MM.1S (cell line): Measurements from ENCODE around the gene CALCOCO2.

Source experiments
- CTCF ChIP-seq: fragments of 300-600 bp; sonication (generic); IDR thresholded peaks from 2 replicates; pipeline ENCODE4 v1.5.1; 2016; ENCODE audit warnings: antibody characterized with exemption, low read length, mixed read lengths
- EZH2phosphoT487 ChIP-seq: fragments of 300-600 bp; sonication (generic); IDR thresholded peaks from 2 replicates; pipeline ENCODE4 v1.6.1; 2018; ENCODE audit warnings: antibody characterized with exemption, low read length

DNA sequence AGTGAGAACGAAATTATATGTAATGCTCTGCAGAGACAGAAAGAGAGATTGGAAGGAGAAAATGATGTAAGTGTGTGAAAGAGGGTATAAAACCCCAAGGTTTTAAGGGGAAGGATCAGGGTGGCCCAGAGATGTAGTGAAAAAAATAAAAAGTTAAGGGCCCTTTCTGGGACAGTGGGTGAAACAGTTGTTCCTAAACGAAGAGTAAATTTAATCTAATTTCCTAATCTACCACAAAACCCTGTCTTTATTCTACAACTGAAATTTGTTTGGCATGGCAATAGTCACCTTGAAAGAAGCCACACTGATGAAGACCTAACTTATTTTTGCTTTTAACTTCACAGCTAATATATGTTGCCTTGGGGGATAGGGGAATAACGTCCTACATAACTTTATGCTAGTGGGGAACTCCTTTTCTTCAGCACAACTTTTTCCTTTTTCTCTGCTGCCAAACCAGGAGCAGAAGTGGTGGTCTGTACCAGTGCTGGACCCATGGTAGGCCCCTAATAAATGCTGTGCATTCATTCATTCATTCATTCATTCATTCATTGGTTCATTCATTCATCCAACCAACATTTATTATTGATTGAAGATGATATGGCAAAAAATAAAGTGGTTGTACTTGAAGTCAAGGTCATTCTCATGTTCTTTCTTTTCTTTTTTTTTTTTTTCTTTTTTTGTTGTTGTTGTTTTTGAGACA, 25.4 kb downstream of the CALCOCO2 start:
- TF ChIP-seq CTCF: no peak
- no peak for TF ChIP-seq EZH2phosphoT487
